ENCODE data around the gene TMEM120B.

- no peak for TF ChIP-seq EZH2 (IDR thresholded peaks at IDR 0.05; ENCODE audit: insufficient read depth, poor library complexity, severe bottlenecking)
- TF ChIP-seq EZH2phosphoT487 (IDR thresholded peaks at IDR 0.05; ENCODE audit: insufficient read depth, low read depth) = no peak
Observed at GRCh38 chr12:121808623-121809022, 96.1 kb downstream of the TMEM120B start.
